GM18520 (cell line): ENCODE measurements around the gene CCL22.
"Not testable (repeated sequence)": the region's sequence is repeated elsewhere in the genome, so short reads cannot be mapped to it uniquely, and the experiment has no call there.

Experiments used
- ATAC-seq: cut with Tn5 transposase; IDR thresholded peaks from one replicate; pipeline ENCODE4 v1.9.1; 2021; ENCODE audit not compliant: unreplicated experiment

Gene CCL22

GRCh38 chr16:57391300-57391699 is 32.7 kb downstream of the CCL22 start:
- no peak for ATAC-seq

DNA sequence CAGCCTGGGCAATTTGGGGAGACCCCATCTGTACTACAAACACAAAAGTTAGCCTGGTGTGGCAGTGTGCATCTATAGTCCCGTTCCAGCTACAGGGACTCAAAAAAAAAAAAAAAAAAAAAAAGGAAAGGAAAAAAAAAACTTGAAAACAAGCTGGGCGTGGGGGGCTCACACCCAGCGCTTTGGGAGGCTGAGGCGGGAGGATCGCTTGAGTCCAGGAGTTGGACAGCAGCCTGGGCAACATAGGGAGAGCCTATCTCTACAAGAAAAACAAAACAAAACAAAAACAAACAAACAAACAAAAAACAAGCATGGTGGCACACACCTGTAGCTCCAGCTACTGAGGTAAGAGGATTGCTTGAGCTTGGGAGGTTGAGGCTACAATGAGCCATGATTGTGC is 33.1 kb downstream of the CCL22 start:
- ATAC-seq = no peak

GRCh38 chr16:57392694-57393093 is 34.1 kb downstream of the CCL22 start:
- no peak for ATAC-seq

DNA sequence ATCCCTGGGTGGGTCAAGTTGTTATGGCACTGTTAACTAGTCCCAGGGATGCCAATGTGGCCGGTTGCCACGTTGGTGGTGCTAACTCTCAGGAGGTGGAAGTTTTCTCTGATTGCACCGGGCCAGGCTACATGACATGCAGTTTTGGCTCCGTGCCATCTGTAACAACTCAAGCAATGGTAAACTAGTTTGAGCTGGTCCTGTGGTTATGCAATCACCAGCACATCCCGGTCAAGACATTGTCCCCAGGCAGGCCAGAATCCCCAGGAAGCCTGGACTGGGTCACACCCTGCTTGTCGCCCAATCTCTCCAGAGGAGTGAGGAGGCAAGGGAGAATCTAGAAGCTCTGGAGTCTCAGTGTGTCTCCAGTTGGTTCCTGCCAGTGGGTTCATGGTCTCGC is 35.9 kb downstream of the CCL22 start:
- no peak for ATAC-seq

DNA sequence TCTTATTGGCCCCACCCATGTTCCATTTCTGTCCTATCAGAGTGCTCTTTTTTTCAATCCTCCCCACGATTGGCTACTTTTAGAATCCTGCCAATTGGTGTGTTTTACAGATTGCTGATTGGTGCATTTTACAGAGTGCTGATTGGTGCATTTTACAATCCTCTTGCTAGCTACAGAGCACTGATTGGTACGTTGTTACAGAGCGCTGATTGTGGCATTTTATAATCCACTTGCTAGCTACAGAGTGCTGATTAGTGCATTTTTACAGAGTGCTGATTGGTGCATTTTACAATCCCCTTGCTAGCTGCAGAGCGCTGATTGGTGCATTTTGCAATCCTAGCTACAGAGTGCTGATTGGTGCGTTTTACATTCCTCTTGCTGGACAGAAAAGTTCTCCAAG is 36.4 kb downstream of the CCL22 start:
- ATAC-seq = no peak

- no peak for ATAC-seq
Observed at GRCh38 chr16:57396786-57397185, 38.2 kb downstream of the CCL22 start.

DNA sequence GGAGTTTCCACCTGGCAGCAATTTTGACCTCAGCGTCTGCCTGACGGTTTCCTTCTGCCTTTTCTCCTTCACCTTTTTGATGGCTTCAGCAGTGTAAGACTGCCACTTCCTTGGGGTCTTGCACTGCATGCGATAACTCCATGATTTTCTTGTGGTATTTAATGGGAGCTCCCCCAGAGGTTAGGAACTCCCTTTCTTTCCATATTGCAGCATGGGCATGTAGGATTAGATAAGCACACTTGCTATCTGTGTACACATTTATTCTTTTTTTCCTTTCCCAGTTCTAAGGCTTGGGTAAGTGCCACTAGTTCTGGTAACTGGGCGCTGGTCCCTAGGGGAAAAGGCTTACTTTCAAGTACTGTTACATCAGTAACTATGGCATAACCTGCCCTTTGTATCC is 38.9 kb downstream of the CCL22 start:
- ATAC-seq = not testable (repeated sequence)

DNA sequence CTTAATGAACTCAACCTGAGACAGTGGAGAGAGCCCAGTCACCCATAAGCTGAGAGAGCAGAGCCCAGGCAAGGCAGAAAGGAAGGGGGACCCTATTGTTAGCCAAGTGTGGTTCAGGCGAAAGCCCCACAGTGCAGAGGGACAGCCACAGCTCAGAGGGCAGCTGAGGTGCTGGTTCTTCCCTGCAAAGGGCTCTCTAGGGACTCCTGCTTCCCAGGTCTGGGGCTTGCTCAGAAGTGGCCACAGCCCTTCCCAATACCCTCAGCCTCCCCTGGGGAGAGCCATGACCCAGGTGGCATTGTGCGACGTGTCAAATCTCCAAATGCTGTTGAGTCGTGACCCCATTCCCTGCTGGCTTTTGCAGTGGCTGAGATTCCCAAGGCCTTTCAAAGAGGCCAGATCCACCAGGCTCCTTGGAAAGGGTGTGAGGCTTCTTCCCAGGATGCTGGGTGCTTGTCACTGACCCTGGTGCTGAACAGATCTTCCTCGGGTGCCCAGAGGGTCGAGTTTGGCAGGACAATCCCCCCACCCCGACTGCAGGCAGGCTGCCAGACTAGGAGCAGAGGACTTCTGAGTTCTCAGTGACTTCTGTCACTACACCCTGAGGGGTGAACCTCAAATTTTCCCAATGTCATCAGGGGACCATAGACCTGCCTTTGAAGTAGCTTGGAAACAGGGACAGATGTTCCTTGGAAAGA is 43.5 kb downstream of the CCL22 start:
- ATAC-seq = no peak

DNA sequence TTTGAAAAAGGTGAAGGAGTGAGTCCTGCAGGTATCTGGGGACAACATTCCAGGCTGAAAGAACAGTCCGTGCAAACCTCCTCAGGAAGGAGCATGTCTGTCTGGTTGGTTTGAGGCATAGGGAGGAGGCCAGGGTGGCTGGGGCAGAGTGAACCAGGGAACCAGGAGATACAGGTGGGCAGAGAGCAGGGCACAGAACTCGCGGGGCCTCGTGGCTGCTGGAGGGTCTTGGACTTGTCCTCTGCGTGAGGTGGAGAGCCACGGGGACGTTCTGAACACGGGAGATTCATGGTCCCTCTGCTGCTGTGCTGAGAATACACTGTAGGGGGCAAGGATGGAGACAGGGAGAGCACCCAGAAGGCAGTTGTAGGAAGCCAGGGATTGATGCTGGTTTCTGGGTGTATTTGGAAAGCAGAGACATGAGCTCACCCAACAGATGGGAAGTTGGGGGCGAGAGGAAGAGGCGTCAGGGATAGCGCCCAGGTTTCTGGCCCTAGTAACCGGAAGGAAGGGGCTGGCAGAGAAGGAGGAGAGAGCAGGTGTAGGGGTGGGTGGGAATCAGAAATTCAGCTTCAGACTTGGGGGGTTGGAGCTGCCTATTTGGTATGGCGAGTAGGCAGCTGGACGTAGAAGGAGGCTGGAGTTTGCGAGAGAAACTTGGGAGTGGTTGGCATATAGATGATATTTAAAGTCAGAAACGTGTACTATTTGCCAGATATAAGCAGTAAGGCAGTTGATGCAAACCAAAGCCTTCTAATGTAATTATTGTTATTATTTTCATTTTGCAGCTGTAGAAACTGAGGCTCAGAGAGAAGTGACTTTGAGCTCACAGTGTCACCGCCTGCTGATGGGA is 45.6 kb downstream of the CCL22 start, which contains the start of gene CCL17:
CCL17 (plus strand) TSS at position 803 of the 853 bp plus-strand sequence. CDS start 9,166 bp downstream, outside the sequence.
- no peak for ATAC-seq

DNA sequence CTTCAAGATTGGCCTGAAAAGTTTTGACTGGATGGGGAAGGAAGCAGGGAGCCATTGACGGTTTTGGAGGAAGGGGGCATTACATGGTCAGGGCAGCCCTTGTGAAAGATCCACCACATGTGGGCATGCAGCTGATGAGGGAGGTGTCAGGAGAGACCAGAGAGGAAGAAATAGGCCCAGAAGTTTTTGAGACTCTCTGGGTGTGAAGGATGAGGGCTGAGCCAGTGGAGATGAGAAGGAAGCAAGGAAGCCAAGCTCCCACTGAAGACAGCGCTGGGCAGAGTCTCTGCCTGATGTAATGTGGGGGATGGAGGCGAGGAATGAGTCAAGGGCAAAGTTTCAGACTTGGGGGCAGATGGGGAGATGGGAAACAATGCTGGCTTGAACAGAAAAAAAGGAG is 46.5 kb downstream of the CCL22 start:
- no peak for ATAC-seq

DNA sequence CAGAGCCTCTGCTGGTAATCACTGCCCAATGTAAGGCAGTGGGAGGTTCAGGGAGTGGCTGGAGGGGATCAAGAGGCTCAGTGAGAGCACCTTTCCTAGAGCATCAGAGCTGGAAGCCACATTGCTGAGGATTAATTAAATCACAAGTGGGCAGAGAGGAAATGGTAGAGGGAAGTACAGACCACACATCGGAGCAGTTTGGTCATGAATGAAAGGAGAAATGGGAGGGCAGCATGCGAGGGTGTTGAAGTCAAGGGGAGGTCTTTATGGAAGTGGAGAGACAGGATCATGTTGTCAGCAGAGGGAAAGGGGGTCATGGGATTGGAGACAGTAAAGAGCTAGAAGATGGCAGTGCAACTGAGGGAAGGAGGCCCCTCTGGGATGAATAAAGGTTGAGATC is 48.3 kb downstream of the CCL22 start:
- ATAC-seq = no peak

DNA sequence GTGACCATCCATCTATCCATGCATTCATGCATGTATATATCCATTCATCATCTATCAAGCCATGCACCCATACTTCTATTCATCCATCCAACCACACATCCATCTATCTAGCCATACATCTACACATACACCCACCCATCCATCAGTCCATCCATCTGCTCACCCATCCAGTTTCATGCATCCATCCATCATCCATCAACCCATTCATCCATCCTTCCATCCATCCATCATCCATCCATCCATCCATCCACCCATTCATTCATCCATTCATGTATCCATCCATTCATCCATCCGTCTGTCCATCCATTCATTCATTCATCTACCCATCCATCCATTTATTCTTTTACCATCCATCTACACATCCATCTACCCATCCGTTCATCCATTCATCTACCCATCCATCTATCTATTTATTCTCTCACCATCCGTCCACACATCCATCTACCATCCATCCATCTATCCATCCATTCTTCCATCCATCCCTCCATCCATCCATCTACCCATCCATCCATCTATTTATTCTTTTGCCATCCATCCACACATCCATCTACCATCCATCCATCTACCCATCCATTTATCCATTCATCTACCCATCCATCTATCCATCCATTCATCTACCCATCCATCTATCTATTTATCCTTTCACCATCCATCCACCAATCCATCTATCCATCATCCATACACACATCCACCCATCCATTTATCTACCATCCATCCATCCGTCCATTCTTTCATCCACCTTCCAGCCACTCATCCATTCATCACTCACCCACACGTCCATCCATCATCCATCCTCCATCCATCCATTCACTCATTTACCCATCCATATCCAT is 49.2 kb downstream of the CCL22 start:
- no peak for ATAC-seq

DNA sequence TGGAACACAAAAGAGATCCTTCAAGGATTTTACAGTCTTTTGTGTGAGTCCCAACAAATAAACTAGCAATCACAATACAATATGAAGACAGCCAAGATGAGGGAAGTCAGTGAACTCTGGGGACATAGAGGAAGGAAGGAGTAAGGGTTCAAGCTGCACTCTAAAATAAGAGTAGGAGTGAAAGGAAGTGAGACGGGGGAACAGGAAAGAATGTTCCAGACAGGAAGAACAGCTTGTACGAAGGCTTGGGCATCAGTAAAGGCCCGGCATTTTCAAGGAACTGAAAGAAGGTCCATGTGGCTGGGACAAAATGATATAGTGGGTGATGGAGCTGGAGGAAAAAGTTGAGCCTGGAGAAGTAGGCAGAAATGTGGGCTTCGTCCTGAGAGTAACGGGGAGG is 50.5 kb downstream of the CCL22 start:
- ATAC-seq = no peak

DNA sequence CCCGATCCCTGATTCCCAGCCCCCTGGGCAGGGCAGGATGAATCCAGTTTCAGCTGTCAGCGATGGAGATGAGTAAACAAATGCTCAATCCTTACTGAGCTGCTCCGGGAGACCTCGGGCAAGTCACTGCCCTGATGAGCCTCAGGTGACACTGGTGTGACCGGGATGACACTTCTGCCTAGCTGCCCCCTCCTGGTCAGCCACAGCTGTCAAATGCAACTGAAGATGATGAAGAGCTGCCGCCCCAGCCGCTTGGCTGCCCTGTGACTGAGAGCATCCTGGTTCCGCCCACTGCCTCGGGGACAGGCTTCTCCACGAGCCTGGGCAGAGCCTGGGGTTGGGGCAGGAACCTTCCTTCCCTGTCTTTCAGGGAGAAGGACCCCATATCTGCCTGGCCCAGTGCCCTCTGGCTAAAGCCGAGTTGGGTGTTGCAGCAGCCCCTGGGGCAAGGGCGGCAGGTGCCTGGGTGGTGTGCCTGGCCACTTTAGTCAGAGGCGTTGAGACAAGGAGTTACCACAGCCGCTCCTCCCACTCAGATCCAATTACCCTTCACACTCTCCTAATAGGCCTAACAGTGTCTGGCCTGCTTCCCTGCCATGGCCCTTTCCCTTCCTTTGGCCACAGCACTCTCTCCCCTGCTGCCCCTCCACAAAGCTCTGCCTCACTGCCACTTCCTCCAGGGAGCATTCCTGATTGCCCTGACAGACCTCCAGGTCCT is 51.4 kb downstream of the CCL22 start:
- ATAC-seq = no peak

DNA sequence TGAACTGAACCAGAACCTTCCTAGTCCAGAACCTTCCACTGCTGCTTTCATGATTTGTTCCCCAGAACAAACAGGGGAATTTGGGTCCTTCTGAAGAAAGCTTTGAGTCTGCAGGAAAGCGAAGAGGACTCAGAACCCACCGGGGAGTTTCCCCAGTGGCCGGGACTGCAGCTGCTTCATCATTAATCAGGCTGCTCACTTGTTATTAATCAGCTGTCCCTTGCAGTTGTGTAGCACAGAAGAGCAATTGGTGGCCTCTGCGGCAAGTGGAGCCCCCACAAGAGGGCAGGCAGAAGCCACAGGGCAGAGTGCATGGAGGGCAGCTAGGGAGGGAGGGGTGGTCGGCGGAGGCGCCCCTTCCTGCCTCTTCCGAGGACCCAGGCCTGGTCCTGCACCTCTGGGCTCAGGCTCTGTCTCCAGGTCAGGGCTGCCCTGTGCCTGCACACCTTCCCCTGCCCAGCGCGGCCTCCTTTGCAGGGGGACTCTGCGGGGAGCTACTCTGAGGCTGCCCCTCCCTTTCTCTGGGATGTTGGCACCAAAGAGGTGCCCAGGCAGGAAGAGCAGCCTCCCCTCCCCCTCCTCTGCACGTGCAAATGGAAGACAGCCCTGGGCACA is 52.9 kb downstream of the CCL22 start:
- no peak for ATAC-seq

DNA sequence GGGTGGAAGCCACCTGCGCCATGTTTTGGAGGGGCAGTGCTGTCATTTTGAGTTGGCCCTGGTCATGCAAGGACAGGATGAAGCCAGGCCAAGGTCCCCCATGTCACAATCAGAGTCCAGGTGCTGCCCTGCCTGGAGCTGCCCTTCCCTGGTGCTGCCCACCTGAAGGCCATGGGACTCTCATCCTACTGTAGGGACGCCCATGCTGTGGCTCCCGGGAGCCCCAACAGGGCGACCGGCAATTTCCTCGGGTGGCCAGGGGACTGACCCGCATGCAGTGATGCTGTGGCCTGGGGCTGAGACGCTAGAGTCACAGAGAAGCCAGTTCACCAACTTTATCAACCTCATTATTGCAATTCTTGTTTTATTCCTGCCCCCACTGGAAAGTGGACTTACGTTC is 54.0 kb downstream of the CCL22 start:
- no peak for ATAC-seq

- ATAC-seq = no peak
Observed at GRCh38 chr16:57413301-57413730, 54.7 kb downstream of the CCL22 start.

DNA sequence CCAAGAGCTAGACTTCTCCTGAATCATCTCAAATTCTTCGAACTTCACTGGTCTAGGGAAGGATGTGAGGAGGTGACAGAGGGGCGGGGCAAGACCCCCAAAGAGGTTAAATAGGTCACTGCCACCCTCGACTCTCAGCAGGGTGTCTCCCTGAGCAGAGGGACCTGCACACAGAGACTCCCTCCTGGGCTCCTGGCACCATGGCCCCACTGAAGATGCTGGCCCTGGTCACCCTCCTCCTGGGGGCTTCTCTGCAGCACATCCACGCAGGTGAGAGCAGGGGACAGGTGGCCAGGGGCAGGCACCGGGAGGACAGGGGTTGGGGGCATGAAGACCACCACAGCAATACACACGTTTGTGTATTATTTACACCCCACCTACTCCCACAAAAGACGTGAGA is 55.1 kb downstream of the CCL22 start:
- ATAC-seq = no peak
